ENCODE measurements around the gene DCDC2C.

DNA sequence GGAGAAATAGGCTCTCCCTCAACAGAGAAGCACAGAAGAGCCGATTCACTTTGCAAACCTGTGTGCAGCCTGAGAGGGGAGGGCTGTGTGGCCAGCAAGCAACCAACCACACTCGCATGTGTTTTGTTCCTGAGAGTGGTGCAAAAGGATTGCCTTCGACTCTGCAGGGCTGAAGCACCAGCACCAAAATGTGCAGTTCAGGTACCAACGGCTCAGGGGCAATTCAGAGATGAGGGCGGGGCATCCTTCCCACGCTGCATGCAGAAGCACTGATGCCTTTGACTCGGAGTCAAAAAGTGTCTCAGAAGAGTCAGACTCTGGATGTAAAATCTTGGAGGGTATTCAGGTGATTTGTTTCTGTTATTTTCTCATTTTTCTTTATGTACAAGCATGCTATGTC, 55.5 kb downstream of the DCDC2C start:
- TF ChIP-seq POLR2A (IDR thresholded peaks at IDR 0.05): no peak
- TF ChIP-seq, protein P1, sequence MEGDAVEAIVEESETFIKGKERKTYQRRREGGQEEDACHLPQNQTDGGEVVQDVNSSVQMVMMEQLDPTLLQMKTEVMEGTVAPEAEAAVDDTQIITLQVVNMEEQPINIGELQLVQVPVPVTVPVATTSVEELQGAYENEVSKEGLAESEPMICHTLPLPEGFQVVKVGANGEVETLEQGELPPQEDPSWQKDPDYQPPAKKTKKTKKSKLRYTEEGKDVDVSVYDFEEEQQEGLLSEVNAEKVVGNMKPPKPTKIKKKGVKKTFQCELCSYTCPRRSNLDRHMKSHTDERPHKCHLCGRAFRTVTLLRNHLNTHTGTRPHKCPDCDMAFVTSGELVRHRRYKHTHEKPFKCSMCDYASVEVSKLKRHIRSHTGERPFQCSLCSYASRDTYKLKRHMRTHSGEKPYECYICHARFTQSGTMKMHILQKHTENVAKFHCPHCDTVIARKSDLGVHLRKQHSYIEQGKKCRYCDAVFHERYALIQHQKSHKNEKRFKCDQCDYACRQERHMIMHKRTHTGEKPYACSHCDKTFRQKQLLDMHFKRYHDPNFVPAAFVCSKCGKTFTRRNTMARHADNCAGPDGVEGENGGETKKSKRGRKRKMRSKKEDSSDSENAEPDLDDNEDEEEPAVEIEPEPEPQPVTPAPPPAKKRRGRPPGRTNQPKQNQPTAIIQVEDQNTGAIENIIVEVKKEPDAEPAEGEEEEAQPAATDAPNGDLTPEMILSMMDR (IDR thresholded peaks at IDR 0.05): no peak

Data from uterus (tissue), 2 donors.